ENCODE results near the gene ZSCAN25.
"Not testable (repeated sequence)": the region's sequence is repeated elsewhere in the genome, so short reads cannot be mapped to it uniquely, and the experiment has no call there.

DNA sequence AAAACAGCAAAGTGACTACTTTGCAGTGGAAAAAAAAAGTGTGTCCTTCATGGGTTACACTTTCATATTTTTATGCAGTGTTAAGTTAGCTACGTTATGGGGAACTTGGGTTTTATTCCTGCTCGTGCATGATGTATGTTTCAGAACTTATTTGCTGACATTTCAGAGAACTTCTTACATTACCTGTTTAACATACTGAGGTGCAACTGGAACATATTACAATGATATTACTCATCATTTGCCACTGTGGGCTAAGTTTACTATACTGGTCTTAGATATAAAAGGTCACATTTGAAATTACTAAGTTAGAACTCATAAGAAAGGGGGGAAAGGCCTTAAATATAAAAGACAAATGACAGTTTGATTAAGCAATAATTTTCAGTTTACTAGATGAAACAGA lies 20.7 kb downstream of the ZSCAN25 start:
- TF ChIP-seq ZNF274 (IDR thresholded peaks at IDR 0.05; ENCODE audit: low read depth, low read length); SUZ12 (IDR thresholded peaks at IDR 0.05; ENCODE audit: extremely low read depth, insufficient read depth, insufficient read length); YY1 (IDR thresholded peaks at IDR 0.05; ENCODE audit: insufficient read depth, insufficient read length): not testable (repeated sequence)
